B cell (primary cell): ENCODE results near the gene PCDH1. TPM values are rescaled to one million over a fixed set of nuclear protein-coding genes. Genes with fewer than 3 reads are reported as not detected.

ENCODE experiments used
- ATAC-seq: fragments of 200-7000 bp; cut with Tn5 transposase; one replicate; pipeline ENCODE4 v1.10.0; 2021; ENCODE audit warnings: low read depth, mild to moderate bottlenecking, moderate number of reproducible peaks, moderate library complexity
- CTCF ChIA-PET: fragments of 350-600 bp; sonication (Branson Sonifier 250); formaldehyde crosslinking; loops from one replicate; lab custom pipeline; 2021; ENCODE audit warnings: antibody characterized with exemption, inconsistent platforms; lab: Charles Lee
- POLR2A ChIA-PET: fragments of 350-600 bp; sonication (Branson Sonifier 250); formaldehyde crosslinking; loops from one replicate; lab custom pipeline; 2021; ENCODE audit warnings: antibody characterized with exemption; lab: Charles Lee
- DNase-seq: peaks from one replicate; pipeline ENCODE4 v3.0.0; 2013
- H2AFZ ChIP-seq: 2 replicates; pipeline ENCODE4 v1.6.1; 2012; ENCODE audit warnings: mild to moderate bottlenecking, low read depth, low read length; ENCODE audit not compliant: insufficient read depth, poor library complexity, severe bottlenecking
- H3K27ac ChIP-seq, 2 donors: 1 replicate in 1 of 2; 2 replicates in 1 of 2; pipeline ENCODE4 v1.5.1; 2012 to 2013; ENCODE audit warnings: low read length in 2 of 2, mild to moderate bottlenecking in 2 of 2, moderate library complexity in 1 of 2
- H3K27me3 ChIP-seq, 4 experiments: fragments of 200-600 bp in 1 of 4; sonication (generic) in 1 of 4; replicated peaks in 1 of 4; 1 replicate in 2 of 4; 2 replicates in 2 of 4; pipeline versions ENCODE4 v1.6.1 to v1.7.0; 2013 to 2016; ENCODE audit warnings: low read length in 3 of 4, mild to moderate bottlenecking in 2 of 4, mixed read lengths in 1 of 4, moderate library complexity in 1 of 4; ENCODE audit not compliant: insufficient read depth in 4 of 4, control insufficient read depth in 3 of 4; ENCODE audit errors: control extremely low read depth in 1 of 4
- H3K36me3 ChIP-seq, 2 experiments: replicated peaks in 1 of 2; 1 replicate in 1 of 2; 2 replicates in 1 of 2; pipeline versions ENCODE4 v1.6.1 to v1.7.1; 2013; ENCODE audit warnings: low read length in 1 of 2; ENCODE audit not compliant: insufficient read depth in 2 of 2, control insufficient read depth in 1 of 2; ENCODE audit errors: control extremely low read depth in 1 of 2, extremely low read depth in 1 of 2
- H3K4me1 ChIP-seq, 2 donors: fragments of 200-600 bp in 1 of 2; sonication (generic) in 1 of 2; 1 replicate in 1 of 2; 2 replicates in 1 of 2; pipeline versions ENCODE4 v1.5.1 to v1.6.1; 2013 to 2017; ENCODE audit warnings: low read length in 2 of 2; ENCODE audit not compliant: control insufficient read depth in 2 of 2, insufficient read depth in 2 of 2
- H3K4me2 ChIP-seq: replicated peaks from 2 replicates; pipeline ENCODE3; 2012; ENCODE audit warnings: mild to moderate bottlenecking, low read depth, low read length; ENCODE audit not compliant: poor library complexity, severe bottlenecking
- H3K4me3 ChIP-seq, 5 experiments: fragments of 200-600 bp in 1 of 5; sonication (generic) in 1 of 5; 1 replicate in 3 of 5; 2 replicates in 2 of 5; pipeline versions ENCODE4 v1.5.1 to v1.7.0; 2011 to 2016; ENCODE audit warnings: low read length in 4 of 5, mild to moderate bottlenecking in 4 of 5, low read depth in 2 of 5, control low read depth in 1 of 5, moderate library complexity in 1 of 5; ENCODE audit not compliant: insufficient read depth in 1 of 5; ENCODE audit errors: control extremely low read depth in 1 of 5, extremely low read depth in 1 of 5
- H3K79me2 ChIP-seq: fragments of 200-600 bp; sonication (generic); one replicate; pipeline ENCODE4 v1.6.0; 2016; ENCODE audit warnings: low read length; ENCODE audit not compliant: control insufficient read depth, insufficient read depth
- H3K9ac ChIP-seq: fragments of 200-600 bp; sonication (generic); 2 replicates; pipeline ENCODE4 v1.6.1; 2017; ENCODE audit warnings: mild to moderate bottlenecking, low read length, moderate library complexity
- H3K9me3 ChIP-seq, 3 donors: one replicate each; pipeline versions ENCODE4 v1.6.1 to v1.7.1; 2013; ENCODE audit warnings: low read length in 2 of 3; ENCODE audit not compliant: control insufficient read depth in 2 of 3, insufficient read depth in 1 of 3; ENCODE audit errors: control extremely low read depth in 1 of 3
- H4K20me1 ChIP-seq: 2 replicates; pipeline ENCODE4 v1.6.0; 2012; ENCODE audit warnings: mild to moderate bottlenecking, low read length; ENCODE audit not compliant: insufficient read depth, control insufficient read depth, poor library complexity, severe bottlenecking
- H3K27ac Mint-ChIP-seq: one replicate; pipeline ENCODE4 v1.8.0; 2021; ENCODE audit warnings: mixed read lengths
- H3K27me3 Mint-ChIP-seq: one replicate; pipeline ENCODE4 v1.8.0; 2021; ENCODE audit warnings: mixed read lengths
- H3K4me1 Mint-ChIP-seq: one replicate; pipeline ENCODE4 v1.8.0; 2021; ENCODE audit warnings: mixed read lengths
- H3K4me3 Mint-ChIP-seq: one replicate; pipeline ENCODE4 v1.8.0; 2021; ENCODE audit warnings: mixed read lengths
- H3K9me3 Mint-ChIP-seq: one replicate; pipeline ENCODE4 v1.8.0; 2022; ENCODE audit warnings: mixed read lengths; ENCODE audit not compliant: insufficient read depth
- EZH2 ChIP-seq: IDR thresholded peaks from 2 replicates; pipeline ENCODE4 v1.6.1; 2012; ENCODE audit warnings: borderline replicate concordance, low read depth, mild to moderate bottlenecking, moderate library complexity, low read length; ENCODE audit not compliant: insufficient read depth, poor library complexity, severe bottlenecking
- WGBS: methylation state at CpG from one replicate; pipeline ENCODE4 v1.1.5; 2013; ENCODE audit warnings: missing lambda C conversion rate; ENCODE audit not compliant: insufficient coverage; 5-methylcytosine and 5-hydroxymethylcytosine counted together
- intact Hi-C: fragments of 100-400 bp; cut with micrococcal nuclease; formaldehyde crosslinking; loops from one replicate; pipeline ENCODE4 v1.10.0; 2022
- polyA plus RNA-seq: library from polyadenylated mRNA; depleted of rRNA; stranded (reverse); fragments of >200 nt; gene quantifications from 2 replicates; pipeline ENCODE4 v1.2.3, GENCODE V29; 2012
- total RNA-seq, 2 donors: library from RNA; stranded (reverse); fragments of 120-200 nt in 1 of 2; gene quantifications; 1 replicate in 1 of 2; 2 replicates in 1 of 2; pipeline versions ENCODE4 v1.2.3 to v1.2.4, GENCODE V29; 2013 to 2022
- TF ChIP-seq, protein P1 (sequence below): fragments of 200-600 bp; IDR thresholded peaks from one replicate; pipeline ENCODE4 v1.8.0; 2022; ENCODE audit warnings: antibody characterized with exemption, mild to moderate bottlenecking

Gene PCDH1
- total and polyA plus RNA-seq, 2 donors (not counting 1 experiment from before 2014, with no cell fraction given) = 0.06 TPM; not detected in 1

DNA sequence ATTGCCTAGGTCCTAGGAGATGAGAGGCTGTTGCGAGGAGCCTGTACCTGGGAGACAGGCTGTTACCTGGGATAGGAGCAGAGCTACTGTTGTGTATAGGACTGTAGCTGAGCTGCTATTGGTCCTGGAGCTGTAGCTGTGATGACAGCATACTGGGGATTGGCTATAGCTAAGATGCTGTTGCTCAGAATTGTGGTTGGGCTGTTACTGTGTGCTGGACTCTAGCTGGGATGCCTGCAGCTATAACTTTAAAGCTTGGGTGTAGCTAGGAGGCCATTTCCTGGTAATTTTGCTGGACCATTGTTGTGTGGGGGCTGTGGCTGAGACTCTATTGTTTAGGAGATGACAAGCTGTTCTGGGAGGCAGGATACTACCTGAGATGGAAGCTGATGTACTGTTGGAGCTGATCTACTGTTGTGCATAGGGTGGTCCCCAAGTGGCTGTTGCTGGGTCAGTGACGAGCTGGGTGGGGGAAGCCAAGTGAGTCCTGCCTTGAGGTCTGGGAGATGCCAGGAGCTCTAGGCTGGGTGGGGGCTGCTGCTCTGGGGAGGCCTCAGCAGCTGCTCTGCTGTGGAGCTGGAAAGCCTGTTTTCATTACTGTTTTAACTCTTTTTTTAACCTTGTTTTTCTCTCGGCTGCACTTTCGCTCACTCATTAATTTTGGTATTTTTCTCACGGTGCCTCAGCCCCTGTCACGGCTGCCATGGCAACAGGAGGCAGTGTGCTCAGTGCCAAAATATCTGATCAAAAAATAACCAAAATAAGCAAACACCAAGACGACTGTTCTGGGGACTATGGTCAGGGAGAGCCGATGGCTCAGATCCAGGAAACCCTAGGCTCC lies 3.0 kb upstream of the PCDH1 start:
- ATAC-seq (no peak), DNase-seq (no peak)
- Histone ChIP-seq H3K9ac (no peak overlapping the region), H3K27me3 (peaks cover 0 to 79% (median 58%) of the 10 kb centered on the region in 4 experiments), H3K36me3 (no peaks in the 10 kb centered on the region), H3K9me3 (peaks cover 0 to 21% (median 0%) of the 10 kb centered on the region in 3 donors), H3K4me3 (no peak overlapping the region), H4K20me1 (peaks cover 5% of the 10 kb centered on the region), H3K4me1 (peaks cover 32 to 36% of the 10 kb centered on the region in 2 donors), H3K79me2 (no peaks in the 10 kb centered on the region), H3K4me2 (no peak overlapping the region), H3K27ac (no peak overlapping the region), H2AFZ (no peak overlapping the region)
- Mint-ChIP-seq H3K27ac (no peak overlapping the region), H3K4me3 (no peak overlapping the region), H3K9me3 (no peaks in the 10 kb centered on the region), H3K27me3 (peaks cover 71% of the 10 kb centered on the region), H3K4me1 (peaks cover 27% of the 10 kb centered on the region)
- intact Hi-C loops = no loop called here
- ChIA-PET POLR2A (interaction anchor here (0.5 to 0.6 kb wide), 2 partner anchors 83 to 171 kb away, joined by 4 to 7 read pairs; no protein-coding TSS in a partner anchor), CTCF (interaction anchor here (0.7 to 6.6 kb wide), 17 partner anchors 9 to 324 kb away, joined by 3 to 123 read pairs (median 4); partner anchors contain the start of genes FCHSD1, PCDH12 and RNF14)
- WGBS = 56% methylated on average over 7 of the region's 8 CpGs
- TF ChIP-seq, protein P1, sequence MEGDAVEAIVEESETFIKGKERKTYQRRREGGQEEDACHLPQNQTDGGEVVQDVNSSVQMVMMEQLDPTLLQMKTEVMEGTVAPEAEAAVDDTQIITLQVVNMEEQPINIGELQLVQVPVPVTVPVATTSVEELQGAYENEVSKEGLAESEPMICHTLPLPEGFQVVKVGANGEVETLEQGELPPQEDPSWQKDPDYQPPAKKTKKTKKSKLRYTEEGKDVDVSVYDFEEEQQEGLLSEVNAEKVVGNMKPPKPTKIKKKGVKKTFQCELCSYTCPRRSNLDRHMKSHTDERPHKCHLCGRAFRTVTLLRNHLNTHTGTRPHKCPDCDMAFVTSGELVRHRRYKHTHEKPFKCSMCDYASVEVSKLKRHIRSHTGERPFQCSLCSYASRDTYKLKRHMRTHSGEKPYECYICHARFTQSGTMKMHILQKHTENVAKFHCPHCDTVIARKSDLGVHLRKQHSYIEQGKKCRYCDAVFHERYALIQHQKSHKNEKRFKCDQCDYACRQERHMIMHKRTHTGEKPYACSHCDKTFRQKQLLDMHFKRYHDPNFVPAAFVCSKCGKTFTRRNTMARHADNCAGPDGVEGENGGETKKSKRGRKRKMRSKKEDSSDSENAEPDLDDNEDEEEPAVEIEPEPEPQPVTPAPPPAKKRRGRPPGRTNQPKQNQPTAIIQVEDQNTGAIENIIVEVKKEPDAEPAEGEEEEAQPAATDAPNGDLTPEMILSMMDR = no peak
- TF ChIP-seq EZH2 = no peak
